IPS DF 19.7 (cell line): ENCODE data around the gene BMPR2.
"Not testable (repeated sequence)": the region's sequence is repeated elsewhere in the genome, so short reads cannot be mapped to it uniquely, and the experiment has no call there.

Experiments used
- DNase-seq: peaks from one replicate; pipeline ENCODE4 v3.0.0-alpha.2; 2013; ENCODE audit warnings: low read depth, low spot score

Gene BMPR2

GRCh38 chr2:202452744-202453143, 76.6 kb downstream of the BMPR2 start:
- no peak for DNase-seq

- DNase-seq: no peak
These were observed 78.4 kb downstream of the BMPR2 start for GRCh38 chr2:202454536-202454935.

- no peak for DNase-seq
These were observed 79.0 kb downstream of the BMPR2 start for GRCh38 chr2:202455114-202455513.

- DNase-seq: no peak
These were observed 84.0 kb downstream of the BMPR2 start for GRCh38 chr2:202460119-202460518.

- DNase-seq: no peak
These were observed 103.0 kb downstream of the BMPR2 start for GRCh38 chr2:202479090-202479489.

GRCh38 chr2:202479610-202480009, 103.5 kb downstream of the BMPR2 start:
- DNase-seq: no peak

- DNase-seq: no peak
These were observed 110.2 kb downstream of the BMPR2 start for GRCh38 chr2:202486351-202486750.

GRCh38 chr2:202488671-202489070, 112.5 kb downstream of the BMPR2 start:
- no peak for DNase-seq

GRCh38 chr2:202490479-202490878, 114.4 kb downstream of the BMPR2 start:
- DNase-seq: no peak

- DNase-seq: no peak
These were observed 115.4 kb downstream of the BMPR2 start for GRCh38 chr2:202491514-202491913.

GRCh38 chr2:202494300-202495229, 118.4 kb downstream of the BMPR2 start:
- DNase-seq: peak; percentile 17

GRCh38 chr2:202495230-202495604, 119.1 kb downstream of the BMPR2 start:
- no peak for DNase-seq

GRCh38 chr2:202496835-202497472, 120.8 kb downstream of the BMPR2 start:
- not testable (repeated sequence) for DNase-seq

- DNase-seq: not testable (repeated sequence)
These were observed 121.3 kb downstream of the BMPR2 start for GRCh38 chr2:202497473-202497866.

GRCh38 chr2:202499841-202500240, 123.7 kb downstream of the BMPR2 start:
- not testable (repeated sequence) for DNase-seq

GRCh38 chr2:202503276-202503675, 127.1 kb downstream of the BMPR2 start:
- not testable (repeated sequence) for DNase-seq

GRCh38 chr2:202508686-202509085, 132.6 kb downstream of the BMPR2 start:
- no peak for DNase-seq

GRCh38 chr2:202510911-202511310, 134.8 kb downstream of the BMPR2 start:
- no peak for DNase-seq

- no peak for DNase-seq
These were observed 136.0 kb downstream of the BMPR2 start for GRCh38 chr2:202512176-202512575.

GRCh38 chr2:202514732-202515131, 138.6 kb downstream of the BMPR2 start:
- DNase-seq: no peak

- no peak for DNase-seq
These were observed 143.3 kb downstream of the BMPR2 start for GRCh38 chr2:202519453-202519852.

GRCh38 chr2:202521470-202521869, 145.3 kb downstream of the BMPR2 start:
- no peak for DNase-seq

GRCh38 chr2:202529389-202529788, 153.3 kb downstream of the BMPR2 start:
- no peak for DNase-seq
